HEK293T (cell line): Measurements from ENCODE around the gene SUSD5.

Experiments used
- ARNT ChIP-seq: fragments of 450-650 bp; IDR thresholded peaks from 2 replicates; pipeline ENCODE4 v1.6.1; 2017; ENCODE audit warnings: mild to moderate bottlenecking
- BHLHE40 ChIP-seq: fragments of 450-650 bp; IDR thresholded peaks from 2 replicates; pipeline ENCODE4 v1.6.1; 2016; ENCODE audit warnings: mild to moderate bottlenecking, moderate library complexity, borderline replicate concordance
- CTBP1 ChIP-seq: fragments of 450-650 bp; IDR thresholded peaks from 2 replicates; pipeline ENCODE4 v1.6.1; 2016; ENCODE audit warnings: borderline replicate concordance
- ELF4 ChIP-seq: fragments of 450-650 bp; IDR thresholded peaks from 2 replicates; pipeline ENCODE4 v1.6.1; 2017; ENCODE audit warnings: antibody characterized with exemption
- FOXK2 ChIP-seq: fragments of 450-650 bp; IDR thresholded peaks from 2 replicates; pipeline ENCODE4 v1.6.1; 2016; ENCODE audit warnings: mild to moderate bottlenecking
- HDGF ChIP-seq: fragments of 450-650 bp; IDR thresholded peaks from 2 replicates; pipeline ENCODE4 v1.6.1; 2017; ENCODE audit warnings: antibody characterized with exemption, borderline replicate concordance
- LEF1 ChIP-seq: fragments of 450-650 bp; IDR thresholded peaks from 2 replicates; pipeline ENCODE4 v1.6.1; 2017; ENCODE audit warnings: mild to moderate bottlenecking, borderline replicate concordance
- SP1 ChIP-seq: fragments of 450-650 bp; IDR thresholded peaks from 2 replicates; pipeline ENCODE4 v1.6.1; 2017
- SUZ12 ChIP-seq: fragments of 450-650 bp; IDR thresholded peaks from 2 replicates; pipeline ENCODE4 v1.6.1; 2016; ENCODE audit warnings: mild to moderate bottlenecking
- TARDBP ChIP-seq: fragments of 450-650 bp; IDR thresholded peaks from 2 replicates; pipeline ENCODE4 v1.6.1; 2016
- TF ChIP-seq, protein P1 (sequence below): fragments of 450-650 bp; IDR thresholded peaks from 2 replicates; pipeline ENCODE4 v1.6.1; 2016

DNA sequence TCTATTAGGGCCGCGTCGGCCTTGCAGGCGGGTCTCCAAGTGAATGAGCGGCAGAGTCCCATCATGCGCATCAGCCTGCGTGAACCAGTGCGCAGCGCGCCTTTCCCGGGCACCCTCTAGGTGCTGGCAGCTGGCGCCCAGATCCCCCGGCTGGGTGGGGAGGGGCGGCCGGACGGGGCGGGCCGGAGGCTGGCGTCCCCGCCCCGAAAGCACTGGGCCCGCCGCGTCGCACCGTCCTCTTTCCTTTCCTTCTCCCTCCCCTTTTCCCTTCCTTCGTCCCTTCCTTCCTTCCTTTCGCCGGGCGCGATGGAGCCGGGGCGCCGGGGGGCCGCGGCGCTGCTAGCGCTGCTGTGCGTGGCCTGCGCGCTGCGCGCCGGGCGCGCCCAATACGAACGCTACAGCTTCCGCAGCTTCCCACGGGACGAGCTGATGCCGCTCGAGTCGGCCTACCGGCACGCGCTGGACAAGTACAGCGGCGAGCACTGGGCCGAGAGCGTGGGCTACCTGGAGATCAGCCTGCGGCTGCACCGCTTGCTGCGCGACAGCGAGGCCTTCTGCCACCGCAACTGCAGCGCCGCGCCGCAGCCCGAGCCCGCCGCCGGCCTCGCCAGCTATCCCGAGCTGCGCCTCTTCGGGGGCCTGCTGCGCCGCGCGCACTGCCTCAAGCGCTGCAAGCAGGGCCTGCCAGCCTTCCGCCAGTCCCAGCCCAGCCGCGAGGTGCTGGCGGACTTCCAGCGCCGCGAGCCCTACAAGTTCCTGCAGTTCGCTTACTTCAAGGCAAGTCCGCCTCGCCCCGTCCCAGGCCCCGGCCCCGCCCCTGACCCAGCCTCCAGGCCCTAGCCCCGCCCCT lies 104.6 kb downstream of the SUSD5 start, which contains the start of gene CRTAP:
- TF ChIP-seq, protein P1, sequence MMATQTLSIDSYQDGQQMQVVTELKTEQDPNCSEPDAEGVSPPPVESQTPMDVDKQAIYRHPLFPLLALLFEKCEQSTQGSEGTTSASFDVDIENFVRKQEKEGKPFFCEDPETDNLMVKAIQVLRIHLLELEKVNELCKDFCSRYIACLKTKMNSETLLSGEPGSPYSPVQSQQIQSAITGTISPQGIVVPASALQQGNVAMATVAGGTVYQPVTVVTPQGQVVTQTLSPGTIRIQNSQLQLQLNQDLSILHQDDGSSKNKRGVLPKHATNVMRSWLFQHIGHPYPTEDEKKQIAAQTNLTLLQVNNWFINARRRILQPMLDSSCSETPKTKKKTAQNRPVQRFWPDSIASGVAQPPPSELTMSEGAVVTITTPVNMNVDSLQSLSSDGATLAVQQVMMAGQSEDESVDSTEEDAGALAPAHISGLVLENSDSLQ = no peak
- no peak for TF ChIP-seq HDGF
- no peak for TF ChIP-seq TARDBP
- TF ChIP-seq SUZ12 = no peak
- no peak for TF ChIP-seq SP1
- no peak for TF ChIP-seq CTBP1
- TF ChIP-seq ELF4 = no peak
- TF ChIP-seq BHLHE40 = no peak
- TF ChIP-seq ARNT = no peak
- no peak for TF ChIP-seq FOXK2
- TF ChIP-seq LEF1 = no peak
